H1 (cell line): ENCODE results near the gene CPT1A. TPM values are rescaled to one million over a fixed set of nuclear protein-coding genes. Genes with fewer than 3 reads are reported as not detected.

Experiments used
- CHD7 ChIP-seq: fragments of 300-600 bp; sonication (generic); IDR thresholded peaks from 2 replicates; pipeline ENCODE4 v1.7.1; 2012; ENCODE audit warnings: low read length, moderate library complexity, mild to moderate bottlenecking, inconsistent platforms; ENCODE audit not compliant: insufficient replicate concordance
- FOSL1 ChIP-seq: IDR thresholded peaks from 2 replicates; pipeline ENCODE4 v1.6.1; 2011; ENCODE audit warnings: mild to moderate bottlenecking, low read depth, low read length, moderate library complexity; ENCODE audit not compliant: insufficient read depth
- RNF2 ChIP-seq: fragments of 200-900, 300-1000 bp; sonication (generic); IDR thresholded peaks from 2 replicates; pipeline ENCODE4 v1.7.1; 2016; ENCODE audit warnings: borderline replicate concordance, low read depth, mild to moderate bottlenecking, antibody characterized with exemption, low read length; ENCODE audit not compliant: poor library complexity, severe bottlenecking; ENCODE audit errors: missing control alignments
- SIRT6 ChIP-seq: IDR thresholded peaks from one replicate; pipeline ENCODE4 v1.7.1; 2012; ENCODE audit warnings: low read length, inconsistent platforms
- SIX5 ChIP-seq: IDR thresholded peaks from 2 replicates; pipeline ENCODE4 v1.6.1; 2011; ENCODE audit warnings: mild to moderate bottlenecking, low read depth, low read length
- USF2 ChIP-seq: IDR thresholded peaks from 2 replicates; pipeline ENCODE4 v1.6.1; 2011; ENCODE audit warnings: low read length, improper control_type of control experiment
- polyA plus RNA-seq, 7 experiments: library from polyadenylated mRNA; depleted of rRNA in 3 of 7; stranded (reverse) in 5 of 7; unstranded in 2 of 7; fragments of >200 nt in 5 of 7; fragments of 200-250 nt in 2 of 7; gene quantifications; 1 replicate in 5 of 7; 2 replicates in 1 of 7; 4 replicates in 1 of 7; pipeline versions ENCODE4 v1.2.1 to v1.2.3, GENCODE V29; 2011 to 2013; ENCODE audit warnings: missing spikeins in 2 of 7, mixed read lengths in 2 of 7
- total RNA-seq: library from RNA; stranded (reverse); fragmentation: NEBNext Ultra II Directional; extraction: Animal tissue kit (Norgen Biotek cat#: 25700); gene quantifications from 2 replicates; pipeline ENCODE4 v1.2.1, GENCODE V29; 2021

CPT1A gene
- total and polyA plus RNA-seq, 2 of the 8 experiments (the other 6 are each of a cell fraction or from before 2014, with no cell fraction given) = 2.9 to 12.2 TPM

GRCh38 chr11:68741463-68741862 lies 100.3 kb downstream of the CPT1A start (continued):
- no peak for TF ChIP-seq RNF2
- no peak for TF ChIP-seq SIRT6
- no peak for TF ChIP-seq FOSL1
- no peak for TF ChIP-seq CHD7
- TF ChIP-seq SIX5 = no peak
- TF ChIP-seq USF2 = no peak
